Body of pancreas (tissue), 4 donors: ENCODE data around the gene PLCG2.

Source experiments
- CTCF ChIP-seq, 7 experiments: fragments of 450-650 bp in 4 of 7; fragments of 200-600 bp in 3 of 7; sonication (generic) in 3 of 7; IDR thresholded peaks; one replicate each; pipeline ENCODE4 v1.5.1; 2016 to 2019; ENCODE audit warnings: antibody characterized with exemption in 7 of 7
- POLR2A ChIP-seq, 3 donors: fragments of 450-650 bp; IDR thresholded peaks; one replicate each; pipeline ENCODE4 v1.6.1; 2016; ENCODE audit warnings: antibody characterized with exemption in 3 of 3, mild to moderate bottlenecking in 2 of 3

GRCh38 chr16:81838794-81839193 lies 59.7 kb downstream of the PLCG2 start:
- TF ChIP-seq CTCF (IDR thresholded peaks at IDR 0.05), result no peak
- TF ChIP-seq POLR2A (IDR thresholded peaks at IDR 0.05), result no peak
